K562 (cell line): Measurements from ENCODE around the gene KLK14. TPM values are rescaled to one million over a fixed set of nuclear protein-coding genes. Genes with fewer than 3 reads are reported as not detected.
A peak's percentile ranks its signal among the peaks of the same experiment; 100 is the strongest.

Experiments
- ATF7 ChIP-seq: fragments of 450-650 bp; IDR thresholded peaks from 2 replicates; pipeline ENCODE4 v1.7.1; 2014; ENCODE audit warnings: mild to moderate bottlenecking, moderate library complexity
- CBFA2T3 ChIP-seq: fragments of 450-650 bp; IDR thresholded peaks from 2 replicates; pipeline ENCODE4 v1.6.1; 2017
- CGGBP1 ChIP-seq: fragments of 250-450 bp; sonication (Bioruptor Pico); IDR thresholded peaks from 2 replicates; pipeline ENCODE4 v1.9.0; 2021; ENCODE audit warnings: mild to moderate bottlenecking
- CREB3 ChIP-seq: fragments of 450-650 bp; conservative IDR thresholded peaks from 2 replicates; pipeline ENCODE4 v1.6.1; 2016; ENCODE audit warnings: missing genetic modification characterization, low read depth, mild to moderate bottlenecking, missing compliant biosample characterization, moderate library complexity
- DDX20 ChIP-seq: fragments of 450-650 bp; IDR thresholded peaks from 2 replicates; pipeline ENCODE4 v1.6.1; 2016; ENCODE audit warnings: missing genetic modification characterization, low read depth, mild to moderate bottlenecking, missing compliant biosample characterization, moderate library complexity
- DPF2 ChIP-seq: fragments of 450-650 bp; IDR thresholded peaks from 2 replicates; pipeline ENCODE4 v1.6.1; 2016
- EGR1 ChIP-seq: fragments of 450-650 bp; conservative IDR thresholded peaks from 2 replicates; pipeline ENCODE4 v1.6.1; 2017; ENCODE audit warnings: mild to moderate bottlenecking
- EP300 ChIP-seq: IDR thresholded peaks from 2 replicates; pipeline ENCODE4 v1.6.1; 2012; ENCODE audit warnings: low read length, improper control_type of control experiment
- ESRRB ChIP-seq: fragments of 250-450 bp; sonication (Bioruptor Pico); IDR thresholded peaks from 2 replicates; pipeline ENCODE4 v1.5.0; 2020; ENCODE audit warnings: mild to moderate bottlenecking, moderate library complexity, borderline replicate concordance
- EZH2 ChIP-seq: IDR thresholded peaks from 2 replicates; pipeline ENCODE4 v1.6.1; 2012; ENCODE audit warnings: low read depth, mild to moderate bottlenecking, inconsistent platforms, low read length, borderline replicate concordance
- FOXK2 ChIP-seq, 2 experiments: fragments of 450-650 bp; IDR thresholded peaks in 1 of 2; conservative IDR thresholded peaks in 1 of 2; 2 replicates each; pipeline ENCODE4 v1.6.1; 2016; ENCODE audit warnings: low read depth in 2 of 2, mild to moderate bottlenecking in 1 of 2
- GTF2F1 ChIP-seq: IDR thresholded peaks from 2 replicates; pipeline ENCODE4 v1.6.1; 2011; ENCODE audit warnings: low read depth, low read length, improper control_type of control experiment
- HBP1 ChIP-seq: fragments of 450-650 bp; formaldehyde crosslinking; IDR thresholded peaks from 2 replicates; pipeline ENCODE4 v1.4.0; 2022; ENCODE audit warnings: missing genetic modification characterization
- HMGN3 ChIP-seq: IDR thresholded peaks from 2 replicates; pipeline ENCODE4 v1.6.1; 2011; ENCODE audit warnings: borderline replicate concordance, low read depth, mild to moderate bottlenecking, mixed read lengths, low read length; ENCODE audit not compliant: insufficient read length; ENCODE audit errors: extremely low read depth
- NCOA6 ChIP-seq: fragments of 450-650 bp; IDR thresholded peaks from 2 replicates; pipeline ENCODE4 v1.6.1; 2017; ENCODE audit warnings: mild to moderate bottlenecking
- RBM34 ChIP-seq: fragments of 200-400 bp; formaldehyde crosslinking; IDR thresholded peaks from 2 replicates; pipeline ENCODE4 v1.6.1; 2018; ENCODE audit warnings: low read length, borderline replicate concordance; ENCODE audit not compliant: insufficient read depth
- SMAD3 ChIP-seq: fragments of 450-650 bp; formaldehyde crosslinking; conservative IDR thresholded peaks from 2 replicates; pipeline ENCODE4 v1.4.0; 2020; ENCODE audit warnings: mild to moderate bottlenecking
- SRSF1 ChIP-seq: fragments of 200-400 bp; formaldehyde crosslinking; IDR thresholded peaks from 2 replicates; pipeline ENCODE4 v1.6.1; 2017; ENCODE audit warnings: mild to moderate bottlenecking, low read depth, low read length, moderate library complexity
- TCF7 ChIP-seq: sonication (generic); IDR thresholded peaks from 2 replicates; pipeline ENCODE4 v1.6.1; 2016; ENCODE audit warnings: antibody characterized with exemption, borderline replicate concordance
- TGIF2 ChIP-seq: sonication (generic); formaldehyde crosslinking; IDR thresholded peaks from 2 replicates; pipeline ENCODE4 v1.8.1; 2022; ENCODE audit warnings: mild to moderate bottlenecking, missing genetic modification reagents, moderate library complexity
- ZBTB33 ChIP-seq: sonication (generic); formaldehyde crosslinking; IDR thresholded peaks from 2 replicates; pipeline ENCODE4 v1.8.1; 2023; ENCODE audit warnings: mild to moderate bottlenecking, missing genetic modification reagents
- ZBTB7A ChIP-seq: IDR thresholded peaks from 2 replicates; pipeline ENCODE4 v1.6.1; 2011; ENCODE audit warnings: low read depth, mild to moderate bottlenecking, low read length, moderate library complexity, borderline replicate concordance; ENCODE audit not compliant: control insufficient read depth
- ZC3H11A ChIP-seq: IDR thresholded peaks from 2 replicates; pipeline ENCODE4 v1.6.1; 2012; ENCODE audit warnings: low read depth, low read length, improper control_type of control experiment
- ZNF174 ChIP-seq: fragments of 250-450 bp; sonication (Bioruptor Pico); IDR thresholded peaks from 2 replicates; pipeline ENCODE4 v1.4.0; 2020; ENCODE audit warnings: mild to moderate bottlenecking
- ZNF77 ChIP-seq: fragments of 250-450 bp; sonication (Bioruptor Pico); IDR thresholded peaks from 2 replicates; pipeline ENCODE4 v1.5.0; 2020
- ZNF785 ChIP-seq: fragments of 250-450 bp; sonication (Bioruptor Pico); IDR thresholded peaks from 2 replicates; pipeline ENCODE4 v1.4.0; 2020; ENCODE audit warnings: mild to moderate bottlenecking
- polyA plus RNA-seq, 8 experiments: library from polyadenylated mRNA; depleted of rRNA in 4 of 8; stranded (reverse) in 5 of 8; unstranded in 3 of 8; fragments of >200 nt; fragmentation: Nextera tagmentation in 2 of 8; fragmentation: Illumina TruSeq in 1 of 8; extraction: Ambion mirVana in 2 of 8; extraction: Trizol in 1 of 8; gene quantifications; 2 replicates each; pipeline versions ENCODE4 v1.2.1 to v1.2.3, GENCODE V29; 2011 to 2014; ENCODE audit warnings: inconsistent platforms in 1 of 8, missing spikeins in 1 of 8
- total RNA-seq, 7 experiments: library from RNA; depleted of rRNA in 6 of 7; stranded (reverse); fragments of >200 nt in 6 of 7; fragmentation: Illumina TruSeq in 2 of 7; extraction: Trizol in 2 of 7; gene quantifications; 2 replicates each; pipeline versions ENCODE4 v1.2.1 to v1.2.3, GENCODE V29; 2011 to 2021; ENCODE audit warnings: low replicate concordance in 1 of 7

Gene KLK14
- total and polyA plus RNA-seq, 9 of the 15 experiments (the other 6 are each of a cell fraction or from before 2014, with no cell fraction given) = not detected

GRCh38 chr19:51065221-51065960 lies 17.3 kb downstream of the KLK14 start (continued):
- TF ChIP-seq NCOA6 = no peak
- TF ChIP-seq DPF2 = 0 out of 2 replicates have a peak, but pooled peaks have one; percentile 29
- no peak for TF ChIP-seq ZNF174 (CRISPR knock-in tag)
- no peak for TF ChIP-seq ZNF785 (CRISPR knock-in tag)
- no peak for TF ChIP-seq CGGBP1 (CRISPR knock-in tag)
- TF ChIP-seq TGIF2 (CRISPR knock-in tag) = no peak
- TF ChIP-seq CBFA2T3 = peak; percentile 17; the same call in 1 of the 2 replicates
- no peak for TF ChIP-seq SRSF1
- TF ChIP-seq ZBTB7A = peak; percentile 27; the same call in 1 of the 2 replicates
- TF ChIP-seq CREB3 (tag) = no peak
- TF ChIP-seq FOXK2 (conservative IDR thresholded peaks at IDR 0.05 in 1 of 2, IDR thresholded peaks at IDR 0.05 in 1 of 2; ENCODE audit: low read depth in 2 of 2) = no peak
- TF ChIP-seq ZC3H11A = no peak
- TF ChIP-seq TCF7 = no peak
- TF ChIP-seq ATF7 = 0 out of 2 replicates have a peak, but pooled peaks have one; percentile 6
- TF ChIP-seq EZH2 = no peak
- TF ChIP-seq ESRRB (CRISPR knock-in tag) = no peak
- TF ChIP-seq DDX20 (tag) = no peak
- TF ChIP-seq EGR1 = peak; percentile 92
- no peak for TF ChIP-seq ZBTB33 (CRISPR knock-in tag)
- no peak for TF ChIP-seq ZNF77 (CRISPR knock-in tag)
- TF ChIP-seq HMGN3 = no peak
- TF ChIP-seq SMAD3 (CRISPR knock-in tag) = no peak
- TF ChIP-seq GTF2F1 = no peak
- TF ChIP-seq RBM34 = no peak
- TF ChIP-seq HBP1 = no peak
- no peak; the same call in 1 of the 2 replicates for TF ChIP-seq EP300
